ENCODE measurements around the gene GOLGA6C. TPM values are rescaled to one million over a fixed set of nuclear protein-coding genes. Genes with fewer than 3 reads are reported as not detected.
"Not testable (repeated sequence)": the region's sequence is repeated elsewhere in the genome, so short reads cannot be mapped to it uniquely, and the experiment has no call there.

The GOLGA6C gene
- total RNA-seq, result not detected
- not detected for polyA plus RNA-seq (2013, experiment 1 of 2)
- polyA plus RNA-seq (2013, experiment 2 of 2), result not detected
- long read RNA-seq, experiment 1, result 0 reads
- long read RNA-seq, experiment 2, result 0 reads
- long read RNA-seq, experiment 3, result 0 reads
- long read RNA-seq, experiment 4, result 0 reads

GRCh38 chr15:75258034-75258433, at the start of gene GOLGA6C:
GOLGA6C (plus strand) TSS chr15:75258334; CDS start chr15:75258599, 265 bp downstream.
- no CpG with 5 or more reads among the region's 2 CpGs for WGBS, 2 experiments (ENCODE audit: insufficient coverage in 1 of 2, insufficient read length in 1 of 2)
- not testable (repeated sequence) for H3K27ac ChIP-seq (ENCODE audit: low read depth, low read length); H3K27me3 Mint-ChIP-seq (ENCODE audit: insufficient read depth); H3K4me1 Mint-ChIP-seq; H3K4me3 ChIP-seq (ENCODE audit: low read length); H3K27me3 ChIP-seq (ENCODE audit: control insufficient read depth, insufficient read depth, low read length, poor library complexity, severe bottlenecking); H3K4me3 Mint-ChIP-seq; H3K9me3 Mint-ChIP-seq; H3K4me1 ChIP-seq (ENCODE audit: control insufficient read depth, insufficient read depth, low read length); H3K9ac ChIP-seq (ENCODE audit: extremely low read depth, low read length, poor library complexity, severe bottlenecking); H3K27ac Mint-ChIP-seq; H3K36me3 ChIP-seq (ENCODE audit: control insufficient read depth, insufficient read depth, low read length); DNase-seq; H3K36me3 Mint-ChIP-seq (ENCODE audit: low read depth); H3K9me3 ChIP-seq (ENCODE audit: control insufficient read depth, low read length)

DNA sequence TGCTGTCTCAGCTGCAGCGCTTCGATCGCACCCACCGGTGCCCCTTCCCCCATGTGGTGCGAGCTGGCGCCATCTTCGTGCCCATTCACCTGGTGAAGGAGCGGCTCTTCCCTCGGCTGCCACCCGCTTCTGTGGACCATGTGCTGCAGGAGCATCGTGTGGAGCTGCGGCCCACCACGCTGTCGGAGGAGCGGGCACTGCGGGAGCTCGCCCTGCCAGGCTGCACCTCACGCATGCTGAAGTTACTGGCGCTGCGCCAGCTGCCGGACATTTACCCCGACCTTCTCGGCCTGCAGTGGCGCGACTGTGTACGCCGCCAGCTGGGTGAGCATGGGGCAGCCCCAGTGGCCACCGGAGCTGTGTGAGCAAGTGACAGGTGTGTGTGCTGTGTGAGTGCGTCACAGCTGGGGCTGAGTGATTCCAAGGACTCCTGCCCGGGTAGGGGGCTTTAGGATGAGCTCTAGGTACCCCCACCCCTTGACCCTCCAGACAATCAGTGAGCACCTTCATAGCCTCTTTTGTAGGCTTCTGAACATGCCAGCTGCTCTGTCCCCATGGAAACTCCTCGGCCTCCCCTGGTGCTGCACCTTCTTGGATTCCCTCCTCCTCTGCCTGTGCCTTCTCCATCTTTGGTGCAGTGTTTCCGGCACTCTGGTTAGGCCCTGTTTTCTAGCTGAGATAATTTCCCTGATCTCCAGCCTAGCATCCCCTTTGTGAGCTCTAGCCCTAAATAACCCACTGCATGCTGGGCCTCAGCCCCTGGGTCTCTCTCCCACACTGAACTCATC, 49.4 kb upstream of the GOLGA6C start:
- Mint-ChIP-seq H3K4me1 (peaks cover 3% of the 10 kb centered on the region), H3K27me3 (ENCODE audit: insufficient read depth) (no peaks in the 10 kb centered on the region), H3K36me3 (ENCODE audit: low read depth) (peaks cover 26% of the 10 kb centered on the region), H3K4me3 (no peak overlapping the region), H3K27ac (no peak overlapping the region), H3K9me3 (no peaks in the 10 kb centered on the region)
- Histone ChIP-seq H3K9ac (ENCODE audit: extremely low read depth, low read length, poor library complexity, severe bottlenecking) (no peak overlapping the region), H3K4me1 (ENCODE audit: control insufficient read depth, insufficient read depth, low read length) (no peaks in the 10 kb centered on the region), H3K27me3 (ENCODE audit: control insufficient read depth, insufficient read depth, low read length, poor library complexity, severe bottlenecking) (no peaks in the 10 kb centered on the region), H3K9me3 (ENCODE audit: control insufficient read depth, low read length) (no peaks in the 10 kb centered on the region), H3K4me3 (ENCODE audit: low read length) (no peak overlapping the region), H3K27ac (ENCODE audit: low read depth, low read length) (no peak overlapping the region), H3K36me3 (ENCODE audit: control insufficient read depth, insufficient read depth, low read length) (peaks cover 53% of the 10 kb centered on the region)
- DNase-seq, result no peak
- no peak for TF ChIP-seq CTCF (conservative IDR thresholded peaks at IDR 0.05)
- WGBS, 2 experiments (ENCODE audit: insufficient coverage in 1 of 2, insufficient read length in 1 of 2), result 95 to 97% methylated on average over 32 of the region's 32 CpGs

DNA sequence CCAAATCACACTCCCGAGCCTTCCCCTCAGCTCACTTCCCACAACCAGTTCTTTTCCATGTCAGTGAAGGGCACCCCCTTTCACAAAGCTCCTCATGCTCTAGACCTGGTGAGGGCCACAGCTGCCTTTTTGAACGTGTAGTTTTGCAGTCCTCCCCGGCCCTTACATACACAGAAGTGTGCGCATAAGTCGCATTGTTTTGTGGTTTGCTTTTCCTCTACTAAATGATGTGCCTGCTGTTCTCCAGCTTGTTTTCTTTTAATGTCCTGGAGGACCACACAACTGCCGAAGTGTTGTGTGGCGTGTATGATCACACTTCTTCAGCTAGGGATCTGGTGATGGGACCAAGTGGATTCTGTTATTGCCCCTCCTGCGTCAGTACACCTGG, 48.9 kb upstream of the GOLGA6C start:
- DNase-seq, result no peak
- no peak overlapping the region for H3K4me3 ChIP-seq (ENCODE audit: low read length)
- H3K4me1 ChIP-seq (ENCODE audit: control insufficient read depth, insufficient read depth, low read length), result no peaks in the 10 kb centered on the region
- no peak for TF ChIP-seq CTCF (conservative IDR thresholded peaks at IDR 0.05)
- no peak overlapping the region for H3K4me3 Mint-ChIP-seq
- H3K9ac ChIP-seq (ENCODE audit: extremely low read depth, low read length, poor library complexity, severe bottlenecking), result no peak overlapping the region
- no peaks in the 10 kb centered on the region for H3K9me3 Mint-ChIP-seq
- H3K27me3 Mint-ChIP-seq (ENCODE audit: insufficient read depth), result no peaks in the 10 kb centered on the region
- 95% methylated on average over 8 of the region's 8 CpGs for WGBS, 2 experiments (ENCODE audit: insufficient coverage in 1 of 2, insufficient read length in 1 of 2)
- H3K9me3 ChIP-seq (ENCODE audit: control insufficient read depth, low read length), result no peaks in the 10 kb centered on the region
- no peak overlapping the region for H3K27ac Mint-ChIP-seq
- H3K36me3 ChIP-seq (ENCODE audit: control insufficient read depth, insufficient read depth, low read length), result peaks cover 53% of the 10 kb centered on the region
- no peaks in the 10 kb centered on the region for H3K27me3 ChIP-seq (ENCODE audit: control insufficient read depth, insufficient read depth, low read length, poor library complexity, severe bottlenecking)
- H3K4me1 Mint-ChIP-seq, result peaks cover 6% of the 10 kb centered on the region
- peaks cover 26% of the 10 kb centered on the region for H3K36me3 Mint-ChIP-seq (ENCODE audit: low read depth)
- H3K27ac ChIP-seq (ENCODE audit: low read depth, low read length), result no peak overlapping the region

Measured in endodermal cell (in vitro differentiated cells).